Brain pericyte (primary cell): ENCODE data around the gene GP5.
A peak's percentile ranks its signal among the peaks of the same experiment; 100 is the strongest.

Source experiments
- DNase-seq: peaks from one replicate; pipeline ENCODE4 v3.0.0-alpha.2; 2012; ENCODE audit warnings: low read depth, low spot score

Gene GP5

GRCh38 chr3:194376241-194376560 lies 22.9 kb downstream of the GP5 start:
- DNase-seq = no peak

DNA sequence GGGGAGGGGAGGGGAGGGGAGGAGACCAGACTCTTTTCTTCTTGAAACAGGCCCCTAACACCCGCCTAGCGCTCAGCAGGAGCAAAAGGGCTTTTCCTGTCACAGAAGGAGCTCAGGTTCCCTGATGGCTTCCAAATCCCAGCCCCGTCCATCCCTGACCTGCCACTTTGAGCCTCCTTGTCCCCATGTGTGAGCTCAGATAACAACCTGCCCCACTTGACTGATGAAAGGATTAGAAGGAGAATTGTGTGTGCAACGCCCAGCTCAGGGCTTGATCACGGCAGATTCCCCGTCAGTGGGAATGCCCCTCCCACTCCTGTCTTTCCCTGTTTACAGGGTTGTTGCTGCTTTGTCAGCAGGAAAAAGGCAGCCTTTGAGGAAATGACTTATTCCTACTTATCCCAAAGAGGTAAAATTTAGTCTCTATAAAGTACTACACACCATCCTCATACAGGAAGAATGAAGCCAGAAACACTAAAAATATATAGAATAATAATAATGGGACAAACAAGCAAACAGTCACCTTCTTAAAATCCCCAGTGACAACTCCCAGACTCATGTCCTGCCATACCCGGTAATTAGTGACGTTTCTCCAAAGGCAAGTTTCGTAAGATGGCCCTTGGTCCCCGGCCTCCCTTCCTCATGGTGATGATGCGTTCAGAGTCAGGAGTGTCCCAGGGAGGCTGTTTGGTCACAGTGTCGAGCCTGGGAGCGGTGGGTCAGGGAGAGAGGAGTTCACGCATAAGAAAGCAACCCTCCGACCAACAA lies 23.4 kb downstream of the GP5 start:
- DNase-seq = no peak

GRCh38 chr3:194374935-194375334 lies 24.1 kb downstream of the GP5 start:
- DNase-seq = no peak

DNA sequence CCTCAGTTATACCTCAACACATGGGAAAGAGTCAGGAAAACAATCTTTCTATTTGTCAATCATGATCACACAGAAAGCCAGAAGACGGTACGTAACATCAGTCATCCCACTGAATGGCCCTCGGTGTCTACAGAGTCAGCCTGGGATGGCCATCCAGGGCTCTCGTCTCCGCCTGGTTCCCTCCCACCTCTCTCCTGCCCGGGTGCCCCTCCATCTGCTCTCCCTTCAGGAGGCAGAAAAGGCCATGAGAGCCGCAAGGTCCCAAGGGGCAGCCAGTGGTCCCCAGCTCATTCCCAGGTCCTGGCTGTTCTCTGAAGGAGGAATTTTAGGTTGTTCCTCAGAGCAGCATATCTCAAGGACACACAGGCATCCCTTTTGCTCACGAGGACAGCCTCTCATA lies 25.2 kb downstream of the GP5 start:
- no peak for DNase-seq

GRCh38 chr3:194373028-194373427 lies 26.0 kb downstream of the GP5 start:
- no peak for DNase-seq

- DNase-seq = no peak
These were observed 28.3 kb downstream of the GP5 start for GRCh38 chr3:194370753-194371152.

- DNase-seq = no peak
These were observed 29.4 kb downstream of the GP5 start, which contains the start of gene LRRC15 for GRCh38 chr3:194369522-194370279. Gene LRRC15, minus strand, starts transcription at chr3:194369743. Its CDS starts 8,700 bp downstream, at chr3:194361043.

DNA sequence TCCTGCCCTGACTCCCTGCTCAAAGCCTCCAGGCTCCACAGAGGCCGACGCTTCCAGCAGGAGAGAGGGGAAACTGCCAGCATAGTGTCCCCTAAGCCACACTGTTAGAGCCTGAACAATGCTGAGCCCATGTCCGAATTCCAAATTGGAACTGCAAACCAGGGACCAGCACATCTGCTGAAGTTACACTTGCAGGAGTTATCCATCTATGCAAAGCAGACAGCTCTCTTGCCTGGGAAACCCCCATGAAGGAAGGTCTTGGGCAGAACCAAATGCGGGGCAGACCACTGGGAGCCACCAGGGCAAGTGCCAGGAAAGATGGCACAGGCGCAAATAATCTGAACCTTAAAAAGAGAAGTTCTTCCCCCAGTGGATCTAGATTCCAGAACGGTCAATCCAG lies 30.1 kb downstream of the GP5 start:
- no peak for DNase-seq

- no peak for DNase-seq
These were observed 30.8 kb downstream of the GP5 start for GRCh38 chr3:194367992-194368841.

GRCh38 chr3:194365978-194366490 lies 33.0 kb downstream of the GP5 start:
- DNase-seq = no peak

GRCh38 chr3:194365526-194365925 lies 33.5 kb downstream of the GP5 start:
- no peak for DNase-seq

GRCh38 chr3:194364652-194365434 lies 34.2 kb downstream of the GP5 start:
- peak; percentile 40 for DNase-seq

DNA sequence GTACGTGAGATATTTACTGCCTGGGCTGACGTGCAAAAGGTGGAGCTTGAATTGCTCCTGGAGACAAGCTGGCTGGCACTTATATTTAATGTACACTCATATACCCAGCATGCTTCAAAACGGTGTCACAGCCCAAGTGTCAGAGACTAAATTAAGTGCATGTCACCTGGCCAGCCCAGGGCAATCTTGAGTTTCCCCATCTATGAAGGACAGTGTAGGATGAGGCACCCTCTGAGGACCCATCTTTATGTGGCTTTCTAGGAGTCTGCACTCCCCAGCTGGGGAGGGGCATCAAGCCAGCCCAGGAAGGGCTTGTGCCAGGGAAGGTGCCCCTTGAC lies 34.8 kb downstream of the GP5 start:
- DNase-seq = no peak

DNA sequence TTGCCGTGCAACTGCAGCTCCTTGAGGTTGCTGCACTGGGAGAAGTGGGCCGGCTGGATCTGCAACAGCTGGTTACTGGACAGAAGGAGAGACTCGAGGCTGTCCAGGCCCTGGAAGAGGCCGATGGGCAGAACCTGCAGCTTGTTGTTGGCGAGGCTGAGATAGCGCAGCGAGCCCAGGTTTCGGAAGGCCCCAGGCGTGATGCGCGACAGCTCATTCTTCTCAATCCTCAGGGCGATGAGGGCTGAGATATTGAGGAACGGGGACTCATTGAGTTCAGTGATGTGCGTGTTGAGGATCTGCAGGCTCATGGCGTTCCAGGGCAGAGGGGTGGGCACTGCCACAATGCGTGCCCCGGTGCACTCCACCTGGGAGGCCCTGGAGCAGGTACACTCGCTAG lies 38.5 kb downstream of the GP5 start:
- DNase-seq = no peak

- no peak for DNase-seq
These were observed 41.4 kb downstream of the GP5 start for GRCh38 chr3:194357681-194358080.

DNA sequence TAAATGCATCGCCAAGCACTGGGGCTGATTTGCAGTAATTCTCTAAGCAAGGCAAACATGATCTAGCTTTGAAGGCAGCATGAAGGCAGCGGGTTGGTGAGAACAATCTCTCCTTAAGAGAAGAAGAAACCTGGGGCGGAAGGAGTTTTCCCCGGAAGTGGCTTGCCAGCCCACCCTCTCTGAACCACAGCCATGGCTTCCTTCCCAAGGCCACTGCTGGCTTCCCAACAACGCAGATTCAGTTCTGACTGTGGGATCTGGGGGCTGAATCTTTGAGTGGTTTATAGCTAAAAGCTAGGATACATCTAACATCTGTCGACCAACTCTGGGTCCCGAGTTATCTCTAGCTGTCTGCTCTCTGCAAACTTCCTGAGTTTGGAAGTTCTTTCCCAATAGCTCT lies 43.7 kb downstream of the GP5 start:
- DNase-seq = no peak

DNA sequence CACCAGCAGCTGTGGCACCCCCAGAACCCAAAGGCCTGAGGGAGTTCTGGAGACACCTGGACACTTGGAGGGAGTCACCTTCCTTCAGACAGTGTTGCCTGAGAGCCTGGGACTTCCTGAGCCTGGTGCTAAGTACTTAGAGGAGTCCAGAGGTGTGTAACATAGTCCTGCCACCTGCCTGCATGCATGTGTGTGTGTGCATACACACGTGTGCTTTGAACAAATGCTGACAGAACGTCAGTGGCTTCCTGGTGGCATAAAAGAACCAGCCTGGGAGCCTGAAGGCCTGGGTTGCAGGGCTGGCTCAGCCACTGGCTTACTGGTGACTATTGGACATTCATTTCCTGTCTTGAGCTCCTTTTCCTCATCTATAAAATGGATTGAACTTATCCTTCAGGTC lies 44.8 kb downstream of the GP5 start:
- DNase-seq = no peak

DNA sequence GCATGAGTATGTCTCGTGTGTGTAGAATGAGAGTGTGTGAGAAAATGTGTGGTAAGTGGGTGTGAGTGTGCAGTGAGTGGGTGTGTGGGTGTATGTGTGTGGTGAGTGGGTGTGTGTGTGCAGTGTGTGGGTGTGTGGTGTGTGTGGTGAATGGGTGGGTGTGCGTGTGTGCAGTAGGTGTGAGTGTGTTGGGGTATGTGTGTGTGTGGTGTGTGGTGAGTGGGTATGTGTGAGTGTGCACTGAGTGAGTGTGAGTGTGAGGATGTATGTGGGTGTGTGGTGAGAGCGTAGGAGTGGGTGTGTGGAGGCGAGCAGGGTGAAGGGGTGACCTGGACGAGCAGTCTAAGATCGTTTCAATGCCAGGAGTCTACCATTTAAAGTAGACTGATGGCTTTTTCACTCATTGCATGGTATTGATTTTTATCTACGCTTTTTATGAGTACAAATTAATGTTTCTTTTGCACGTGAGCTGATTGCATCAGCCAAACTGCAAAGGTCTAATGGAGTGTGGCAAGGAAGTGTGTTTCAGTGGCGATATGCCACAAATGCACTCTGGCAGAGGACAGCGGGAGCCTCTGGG lies 46.3 kb downstream of the GP5 start:
- no peak for DNase-seq

GRCh38 chr3:194351952-194352536 lies 47.0 kb downstream of the GP5 start:
- DNase-seq = no peak

- no peak for DNase-seq
These were observed 47.9 kb downstream of the GP5 start, which contains the start of gene CPN2 for GRCh38 chr3:194351080-194351672. Gene CPN2, minus strand, starts transcription at chr3:194351328. Its CDS starts 8,626 bp downstream, at chr3:194342702.
